ENCODE measurements around the gene EIF3I. TPM values are rescaled to one million over a fixed set of nuclear protein-coding genes. Genes with fewer than 3 reads are reported as not detected.

EIF3I gene
- total and polyA plus RNA-seq, 2 of the 8 experiments (the other 6 are each of a cell fraction or from before 2014, with no cell fraction given): 247 to 346 TPM

- TF ChIP-seq CTBP2 (IDR thresholded peaks at IDR 0.05; ENCODE audit: borderline replicate concordance, insufficient read depth, insufficient read length, low read length) (peak; percentile 5), NRF1 (IDR thresholded peaks at IDR 0.05; ENCODE audit: low read depth, low read length) (no peak), TAF1 (IDR thresholded peaks at IDR 0.05; ENCODE audit: low read depth, low read length) (no peak), TCF12 (IDR thresholded peaks at IDR 0.05; ENCODE audit: low read depth, low read length) (0 out of 2 replicates have a peak, but pooled peaks have one; percentile 56)
Measured at GRCh38 chr1:32239337-32239736, 17.1 kb downstream of the EIF3I start (continued).
